ENCODE results near the gene ARHGAP30. TPM values are rescaled to one million over a fixed set of nuclear protein-coding genes. Genes with fewer than 3 reads are reported as not detected.

The ARHGAP30 gene
- total RNA-seq, 1 experiment from 2014 or later: 0.55 TPM

- POLR2A ChIA-PET (ENCODE audit: unreplicated experiment): no interaction called here
- Histone ChIP-seq H3K79me2 (ENCODE audit: low read length) (peaks cover 13% of the 10 kb centered on the region), H3F3A (ENCODE audit: low read length, unreplicated experiment) (peaks cover 11% of the 10 kb centered on the region), H3K27me3 (ENCODE audit: low read length) (no peaks in the 10 kb centered on the region), H3K9ac (ENCODE audit: low read length) (no peak overlapping the region), H3K9me3 (ENCODE audit: low read length) (no peaks in the 10 kb centered on the region), H3K36me3 (ENCODE audit: low read depth, low read length) (peaks cover 43% of the 10 kb centered on the region), H2AFZ (ENCODE audit: low read length) (no peak overlapping the region), H3K9me2 (replicated peaks; ENCODE audit: low read length) (no peaks in the 10 kb centered on the region), H3K4me2 (ENCODE audit: low read length) (no peak overlapping the region), H4K20me1 (ENCODE audit: low read length) (no peaks in the 10 kb centered on the region), H3K27ac (ENCODE audit: low read length) (no peak overlapping the region), H3K4me1 (ENCODE audit: insufficient read depth, low read length) (peaks cover 33% of the 10 kb centered on the region), H3K4me3 (ENCODE audit: low read length) (no peak overlapping the region)
- intact Hi-C loops (cut with micrococcal nuclease): no loop called here
- DNase-seq (no peak), ATAC-seq (no peak)
- TF ChIP-seq CTCF (conservative IDR thresholded peaks at IDR 0.05; ENCODE audit: low read depth, low read length): no peak
- TF ChIP-seq EZH2phosphoT487 (IDR thresholded peaks at IDR 0.05; ENCODE audit: borderline replicate concordance, low read length): no peak
- no peak for TF ChIP-seq EZH2 (IDR thresholded peaks at IDR 0.05; ENCODE audit: low read length, unreplicated experiment)
- BruUV-seq (replicated peaks): no TSS peak
- CTCF ChIA-PET: no interaction called here
Observed at GRCh38 chr1:160999376-160999775, 70.3 kb downstream of the ARHGAP30 start.

- Histone ChIP-seq H3K9me3 (ENCODE audit: low read length) (no peaks in the 10 kb centered on the region), H3K79me2 (ENCODE audit: low read length) (peaks cover 4% of the 10 kb centered on the region), H3K4me2 (ENCODE audit: low read length) (no peak overlapping the region), H3K36me3 (ENCODE audit: low read depth, low read length) (peaks cover 43% of the 10 kb centered on the region), H3F3A (ENCODE audit: low read length, unreplicated experiment) (peaks cover 18% of the 10 kb centered on the region), H3K27ac (ENCODE audit: low read length) (peak overlapping the region; percentile 85), H2AFZ (ENCODE audit: low read length) (no peak overlapping the region), H3K4me3 (ENCODE audit: low read length) (no peak overlapping the region), H3K4me1 (ENCODE audit: insufficient read depth, low read length) (peaks cover 33% of the 10 kb centered on the region), H3K9ac (ENCODE audit: low read length) (no peak overlapping the region), H3K9me2 (replicated peaks; ENCODE audit: low read length) (no peaks in the 10 kb centered on the region), H3K27me3 (ENCODE audit: low read length) (no peaks in the 10 kb centered on the region), H4K20me1 (ENCODE audit: low read length) (no peaks in the 10 kb centered on the region)
- ChIA-PET CTCF (interaction anchor here (0.6 to 1.7 kb wide), 6 partner anchors 10 to 103 kb away, joined by 3 to 54 read pairs (median 6); partner anchors contain the start of genes F11R, KLHDC9 and USF1), POLR2A (ENCODE audit: unreplicated experiment) (interaction anchor here (0.6 to 1.3 kb wide), 4 partner anchors 10 to 155 kb away, joined by 3 to 18 read pairs (median 6); partner anchors contain the start of gene F11R)
- no peak for TF ChIP-seq EZH2 (IDR thresholded peaks at IDR 0.05; ENCODE audit: low read length, unreplicated experiment)
- TF ChIP-seq CTCF (conservative IDR thresholded peaks at IDR 0.05; ENCODE audit: low read depth, low read length): peak; percentile 82
- no peak for TF ChIP-seq EZH2phosphoT487 (IDR thresholded peaks at IDR 0.05; ENCODE audit: borderline replicate concordance, low read length)
- DNase-seq (peak; percentile 74), ATAC-seq (peak; percentile 73)
- intact Hi-C loops (cut with micrococcal nuclease): loop anchor here (1.0 to 2.0 kb wide), 2 partner anchors 23 to 143 kb away; partner anchors contain the start of gene F11R
- no TSS peak for BruUV-seq (replicated peaks)
Observed at GRCh38 chr1:160997323-160998038, 72.2 kb downstream of the ARHGAP30 start.

Other genes with a start within 250 kb of the ARHGAP30 start
- not detected in 2 replicates for gene CD244, start 207.0 kb downstream of the ARHGAP30 start, total RNA-seq (2014; rRNA removed)
- gene ITLN1, start 184.7 kb downstream of the ARHGAP30 start, total RNA-seq (2014; rRNA removed): not detected in 2 replicates
- gene ITLN2, start 115.1 kb downstream of the ARHGAP30 start, total RNA-seq (2014; rRNA removed): not detected in 2 replicates
- 69.2 and 81.5 TPM in 2 replicates for gene F11R, start 48.7 kb downstream of the ARHGAP30 start, total RNA-seq (2014; rRNA removed)
- gene TSTD1, start 30.9 kb downstream of the ARHGAP30 start, total RNA-seq (2014; rRNA removed): 10.2 and 16.5 TPM in 2 replicates
- 111 and 113 TPM in 2 replicates for gene USF1, start 23.9 kb downstream of the ARHGAP30 start, total RNA-seq (2014; rRNA removed)
- 6.8 and 7.0 TPM in 2 replicates for gene NECTIN4, start 19.7 kb upstream of the ARHGAP30 start, total RNA-seq (2014; rRNA removed)
- gene KLHDC9, start 28.5 kb upstream of the ARHGAP30 start, total RNA-seq (2014; rRNA removed): 3.2 and 3.3 TPM in 2 replicates
- 174 and 197 TPM in 2 replicates for gene PFDN2, start 48.1 kb upstream of the ARHGAP30 start, total RNA-seq (2014; rRNA removed)
- 18.1 and 27.0 TPM in 2 replicates for gene NIT1, start 48.2 kb upstream of the ARHGAP30 start, total RNA-seq (2014; rRNA removed)
- 23.4 and 39.2 TPM in 2 replicates for gene DEDD, start 62.8 kb upstream of the ARHGAP30 start, total RNA-seq (2014; rRNA removed)
- gene UFC1, start 84.1 kb upstream of the ARHGAP30 start, total RNA-seq (2014; rRNA removed): 84.6 and 113 TPM in 2 replicates
- 20.6 and 24.4 TPM in 2 replicates for gene USP21, start 89.6 kb upstream of the ARHGAP30 start, total RNA-seq (2014; rRNA removed)
- gene PPOX, start 96.5 kb upstream of the ARHGAP30 start, total RNA-seq (2014; rRNA removed): 21.8 and 22.9 TPM in 2 replicates
- 76.9 and 85.4 TPM in 2 replicates for gene B4GALT3, start 107.6 kb upstream of the ARHGAP30 start, total RNA-seq (2014; rRNA removed)
- 0.52 TPM in 1 of 2 replicates, not detected in the other for gene ADAMTS4, start 129.2 kb upstream of the ARHGAP30 start, total RNA-seq (2014; rRNA removed)
- 168 TPM in 2 replicates for gene NDUFS2, start 132.5 kb upstream of the ARHGAP30 start, total RNA-seq (2014; rRNA removed)
- gene FCER1G, start 145.4 kb upstream of the ARHGAP30 start, total RNA-seq (2014; rRNA removed): not detected in 2 replicates
- not detected in 2 replicates for gene APOA2, start 153.7 kb upstream of the ARHGAP30 start, total RNA-seq (2014; rRNA removed)
- gene TOMM40L, start 156.2 kb upstream of the ARHGAP30 start, total RNA-seq (2014; rRNA removed): 23.2 and 26.1 TPM in 2 replicates
- gene NR1I3, start 168.3 kb upstream of the ARHGAP30 start, total RNA-seq (2014; rRNA removed): not detected in 2 replicates
- gene PCP4L1, start 188.9 kb upstream of the ARHGAP30 start, total RNA-seq (2014; rRNA removed): 0.07 TPM in 1 of 2 replicates, not detected in the other
- gene MPZ, start 240.1 kb upstream of the ARHGAP30 start, total RNA-seq (2014; rRNA removed): 0.18 TPM in 1 of 2 replicates, not detected in the other
- gene SDHC, start 244.5 kb upstream of the ARHGAP30 start, total RNA-seq (2014; rRNA removed): 26.1 and 30.1 TPM in 2 replicates

All from PC-3 (cell line).